Neural cell (in vitro differentiated cells): ENCODE results near the gene ITGB6.

Source experiments
- CTCF ChIP-seq: fragments of 450-650 bp; IDR thresholded peaks from 2 replicates; pipeline ENCODE4 v1.5.1; 2014; ENCODE audit warnings: antibody characterized with exemption, mild to moderate bottlenecking, moderate library complexity; ENCODE audit not compliant: poor library complexity, severe bottlenecking
- POLR2AphosphoS5 ChIP-seq: IDR thresholded peaks from 2 replicates; pipeline ENCODE4 v1.6.1; 2012
- RAD21 ChIP-seq: fragments of 450-650 bp; conservative IDR thresholded peaks from 2 replicates; pipeline ENCODE4 v1.6.1; 2014; ENCODE audit warnings: antibody characterized with exemption, mild to moderate bottlenecking, moderate library complexity

- no peak for TF ChIP-seq CTCF
- TF ChIP-seq POLR2AphosphoS5, result no peak
- TF ChIP-seq RAD21, result no peak
These were observed 47.4 kb upstream of the ITGB6 start for GRCh38 chr2:160247296-160248035.
